Pancreas (tissue), 10 donors: ENCODE data around the gene HERC3. TPM values are rescaled to one million over a fixed set of nuclear protein-coding genes. Genes with fewer than 3 reads are reported as not detected.

Experiments
- ATAC-seq, 4 donors: fragments of 200-7000 bp; cut with Tn5 transposase; one replicate each; pipeline versions ENCODE4 v1.8.0 to v1.9.1; 2020; ENCODE audit warnings: mild to moderate bottlenecking in 4 of 4, moderate library complexity in 4 of 4
- DNase-seq, 6 donors: peaks; one replicate each; pipeline ENCODE4 v3.0.0-alpha.2; 2020
- FAIRE-seq: peaks from 2 replicates; lab custom pipeline; 2012; peaks lifted over from hg19 to GRCh38; lab: Jason Lieb, UNC
- H3K27ac ChIP-seq, 4 donors: fragments of 200-600 bp; sonication (generic); 1 replicate in 3 of 4; 2 replicates in 1 of 4; pipeline versions ENCODE4 v1.5.0 to v1.8.0; 2020
- H3K27me3 ChIP-seq, 4 donors: fragments of 200-600 bp; one replicate each; pipeline ENCODE4 v1.8.0; 2021
- H3K36me3 ChIP-seq, 3 donors: fragments of 200-600 bp; sonication (generic) in 1 of 3; one replicate each; pipeline versions ENCODE4 v1.5.0 to v1.8.0; 2020 to 2021
- H3K4me1 ChIP-seq, 3 donors: fragments of 200-600 bp; one replicate each; pipeline ENCODE4 v1.8.0; 2021
- H3K4me3 ChIP-seq, 4 donors: fragments of 200-600 bp; sonication (generic) in 2 of 4; one replicate each; pipeline versions ENCODE4 v1.5.0 to v1.8.0; 2020 to 2021
- H3K9me3 ChIP-seq, 4 donors: fragments of 200-600 bp; one replicate each; pipeline ENCODE4 v1.8.0; 2021
- WGBS, 2 donors: extraction: QIAGEN DNeasy Blood & Tissue Kit; methylation state at CpG; one replicate each; pipeline ENCODE4 v1.1.7; 2013; 5-methylcytosine and 5-hydroxymethylcytosine counted together
- intact Hi-C, 3 donors: fragments of 100-400 bp; cut with DNase I; formaldehyde crosslinking; loops; one replicate each; pipeline versions ENCODE4 v1.11.1 to v1.14.2; 2022
- polyA plus RNA-seq, 2 donors: library from polyadenylated mRNA; stranded (reverse); fragments of 200-250 nt; gene quantifications; one replicate each; pipeline ENCODE4 v1.2.3, GENCODE V29; 2013
- total RNA-seq, 6 donors: library from RNA; stranded (reverse); fragmentation: NEBNext Ultra II Directional in 4 of 6; extraction: Animal tissue kit (Norgen Biotek cat#: 25700) in 4 of 6; gene quantifications; one replicate each; pipeline versions ENCODE4 v1.2.1 to v1.2.4, GENCODE V29; 2021 to 2023
- TF ChIP-seq, protein P1 (sequence below), 4 donors: fragments of 200-600 bp; sonication (generic) in 3 of 4; IDR thresholded peaks; one replicate each; pipeline versions ENCODE4 v1.5.0 to v1.8.0; 2021; ENCODE audit warnings: antibody characterized with exemption in 4 of 4
- donor health status: healthy with polysubstance abuse.
- donor health status: DM: no; HTN: no; CAD: no; lungs with moderate emphysema.
- donor health status: DM: no; HTN: no; CAD: no.
- donor health status: control.
- donor health status: control.
- donor health status: Bipolar disorder and iron deficiency.
- donor health status: DM: yes; HTN: yes; CAD: no.
- donor health status: DM: no; HTN: no; CAD: no.
- donor health status: DM: no; HTN: no; CAD: no.
- donor health status: DM: yes; HTN: yes; CAD: no.

The HERC3 gene
- total and polyA plus RNA-seq, 8 donors, result 2.7 to 18.0 (median 8.0) TPM

DNA sequence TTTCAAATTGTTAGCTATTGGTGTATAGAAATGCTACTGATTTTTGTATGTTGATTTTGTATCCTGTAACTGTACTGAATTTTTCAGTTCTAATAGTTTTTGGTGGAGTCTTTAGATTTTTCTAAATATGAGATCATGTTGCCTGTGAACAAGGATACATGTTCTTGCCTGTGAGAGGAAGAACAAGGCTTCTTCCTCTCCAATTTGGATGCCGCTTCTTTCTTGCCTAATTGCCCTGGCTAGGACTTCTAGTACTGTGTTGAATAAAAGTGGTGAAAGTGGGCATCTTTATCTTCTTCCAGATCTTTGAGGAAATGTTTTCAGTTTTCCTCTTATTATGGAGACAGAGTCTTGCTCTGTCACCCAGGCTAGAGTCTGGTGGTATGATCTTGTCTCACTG lies 121.5 kb downstream of the HERC3 start:
- H3K4me1 ChIP-seq, result no peaks in the 10 kb centered on the region
- DNase-seq (no peak), FAIRE-seq (no peak), ATAC-seq (no peak)
- H3K27me3 ChIP-seq, result no peaks in the 10 kb centered on the region
- intact Hi-C loops, result no loop called here
- H3K9me3 ChIP-seq, result no peaks in the 10 kb centered on the region
- no peak overlapping the region for H3K27ac ChIP-seq
- 96 to 100% methylated on average over 1 of the region's 1 CpG for WGBS, 2 donors
- TF ChIP-seq, protein P1, sequence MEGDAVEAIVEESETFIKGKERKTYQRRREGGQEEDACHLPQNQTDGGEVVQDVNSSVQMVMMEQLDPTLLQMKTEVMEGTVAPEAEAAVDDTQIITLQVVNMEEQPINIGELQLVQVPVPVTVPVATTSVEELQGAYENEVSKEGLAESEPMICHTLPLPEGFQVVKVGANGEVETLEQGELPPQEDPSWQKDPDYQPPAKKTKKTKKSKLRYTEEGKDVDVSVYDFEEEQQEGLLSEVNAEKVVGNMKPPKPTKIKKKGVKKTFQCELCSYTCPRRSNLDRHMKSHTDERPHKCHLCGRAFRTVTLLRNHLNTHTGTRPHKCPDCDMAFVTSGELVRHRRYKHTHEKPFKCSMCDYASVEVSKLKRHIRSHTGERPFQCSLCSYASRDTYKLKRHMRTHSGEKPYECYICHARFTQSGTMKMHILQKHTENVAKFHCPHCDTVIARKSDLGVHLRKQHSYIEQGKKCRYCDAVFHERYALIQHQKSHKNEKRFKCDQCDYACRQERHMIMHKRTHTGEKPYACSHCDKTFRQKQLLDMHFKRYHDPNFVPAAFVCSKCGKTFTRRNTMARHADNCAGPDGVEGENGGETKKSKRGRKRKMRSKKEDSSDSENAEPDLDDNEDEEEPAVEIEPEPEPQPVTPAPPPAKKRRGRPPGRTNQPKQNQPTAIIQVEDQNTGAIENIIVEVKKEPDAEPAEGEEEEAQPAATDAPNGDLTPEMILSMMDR (IDR thresholded peaks at IDR 0.05), result no peak
- peaks cover 0 to 9% (median 8%) of the 10 kb centered on the region in 3 donors for H3K36me3 ChIP-seq
- no peak overlapping the region for H3K4me3 ChIP-seq

DNA sequence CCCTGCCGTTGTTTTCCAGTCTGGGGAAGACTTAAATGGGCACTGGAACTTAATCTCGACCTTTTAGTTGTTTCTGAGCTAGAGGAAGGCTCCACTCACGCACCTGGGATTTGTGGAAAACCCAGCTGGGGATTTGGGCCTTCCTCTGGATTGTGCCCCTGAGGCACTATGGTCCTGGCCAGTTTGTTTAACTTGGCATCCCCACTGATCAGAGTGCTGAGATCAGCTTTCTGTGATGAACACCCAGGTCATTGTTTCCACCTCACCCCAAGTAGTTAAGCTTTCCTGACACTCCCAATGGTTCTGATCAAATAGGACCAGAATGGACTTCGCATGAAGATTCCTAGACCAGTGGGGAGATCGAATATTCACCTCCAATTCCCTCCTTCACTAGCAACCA lies 125.8 kb downstream of the HERC3 start:
- peaks cover 0 to 9% (median 4%) of the 10 kb centered on the region in 3 donors for H3K36me3 ChIP-seq

DNA sequence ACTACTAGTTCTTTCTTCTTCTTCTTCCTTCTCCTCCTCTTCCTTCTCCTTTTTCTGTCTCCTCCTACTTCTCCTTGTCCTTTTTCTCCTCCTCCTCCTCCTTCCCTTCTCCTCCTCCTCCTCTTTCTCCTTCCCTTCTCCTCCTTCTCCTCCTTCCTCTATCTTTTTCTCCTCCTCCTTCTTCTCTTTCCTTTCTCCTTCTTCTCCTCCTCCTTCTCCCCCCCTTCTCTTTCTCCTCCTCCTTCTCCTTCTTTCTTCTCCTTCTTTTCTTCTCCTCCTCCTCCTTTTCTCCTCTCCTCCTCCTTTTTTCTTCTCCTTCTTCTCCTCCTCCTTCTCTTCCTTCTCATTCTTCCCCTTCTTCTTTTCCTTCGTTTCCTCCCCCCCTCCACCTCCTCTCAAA lies 127.1 kb downstream of the HERC3 start:
- no peak overlapping the region for H3K27ac ChIP-seq
- peaks cover 0 to 9% (median 4%) of the 10 kb centered on the region in 3 donors for H3K36me3 ChIP-seq
- H3K27me3 ChIP-seq, result no peaks in the 10 kb centered on the region
- no peaks in the 10 kb centered on the region for H3K4me1 ChIP-seq
- TF ChIP-seq, protein P1 (IDR thresholded peaks at IDR 0.05), result no peak
- no peaks in the 10 kb centered on the region for H3K9me3 ChIP-seq
- H3K4me3 ChIP-seq, result no peak overlapping the region
- WGBS, 2 donors, result 89 to 97% methylated on average over 1 of the region's 1 CpG
- DNase-seq, result no peak
- ATAC-seq, result no peak
- no peak for FAIRE-seq
- intact Hi-C loops, result no loop called here

More for the DNA sequence above, 125.8 kb downstream of the HERC3 start:
- Histone ChIP-seq H3K4me3 (no peak overlapping the region), H3K9me3 (no peaks in the 10 kb centered on the region), H3K27ac (no peak overlapping the region), H3K4me1 (no peaks in the 10 kb centered on the region), H3K27me3 (no peaks in the 10 kb centered on the region)
- DNase-seq, result no peak
- 97 to 99% methylated on average over 5 of the region's 5 CpGs for WGBS, 2 donors
- no peak for ATAC-seq
- FAIRE-seq, result no peak
- intact Hi-C loops, result no loop called here
- TF ChIP-seq, protein P1 (IDR thresholded peaks at IDR 0.05), result no peak

- Histone ChIP-seq H3K27ac (no peak overlapping the region), H3K4me1 (no peaks in the 10 kb centered on the region), H3K4me3 (no peak overlapping the region), H3K9me3 (no peaks in the 10 kb centered on the region), H3K27me3 (no peaks in the 10 kb centered on the region), H3K36me3 (peaks cover 0 to 9% (median 4%) of the 10 kb centered on the region in 3 donors)
- ATAC-seq, result peak in 1 of 4 donors; percentile 9
- FAIRE-seq, result no peak
- WGBS, 2 donors, result 92 to 94% methylated on average over 10 of the region's 10 CpGs
- DNase-seq, result no peak
- TF ChIP-seq, protein P1 (IDR thresholded peaks at IDR 0.05), result no peak
- intact Hi-C loops, result no loop called here
Observed at GRCh38 chr4:88720451-88721428, 128.5 kb downstream of the HERC3 start.
